Trophoblast cell (in vitro differentiated cells and primary cell): ENCODE measurements around the gene RNF125.
A peak's percentile ranks its signal among the peaks of the same experiment; 100 is the strongest.

ENCODE experiments used
- DNase-seq, 2 donors: peaks; one replicate each; pipeline ENCODE4 v3.0.0-alpha.2; 2016
- H2AFZ ChIP-seq: 2 replicates; pipeline ENCODE4 v1.6.1; 2013; ENCODE audit warnings: low read length, moderate library complexity, mild to moderate bottlenecking; ENCODE audit not compliant: insufficient read depth, poor library complexity
- H2AK5ac ChIP-seq: 2 replicates; pipeline ENCODE4 v1.6.1; 2013; ENCODE audit warnings: mild to moderate bottlenecking, low read length
- H2BK120ac ChIP-seq: 2 replicates; pipeline ENCODE4 v1.6.1; 2013; ENCODE audit warnings: low read length, mild to moderate bottlenecking, moderate library complexity; ENCODE audit not compliant: insufficient read depth, poor library complexity
- H2BK12ac ChIP-seq: 2 replicates; pipeline ENCODE4 v1.6.1; 2013; ENCODE audit warnings: mild to moderate bottlenecking, low read length, moderate library complexity
- H2BK5ac ChIP-seq: 2 replicates; pipeline ENCODE4 v1.6.1; 2013; ENCODE audit warnings: low read length, low read depth, moderate library complexity, mild to moderate bottlenecking; ENCODE audit not compliant: poor library complexity
- H3K14ac ChIP-seq: 2 replicates; pipeline ENCODE4 v1.6.1; 2013; ENCODE audit warnings: mild to moderate bottlenecking, low read length
- H3K18ac ChIP-seq: 2 replicates; pipeline ENCODE4 v1.6.1; 2013; ENCODE audit warnings: mild to moderate bottlenecking, low read length
- H3K23ac ChIP-seq: 2 replicates; pipeline ENCODE4 v1.6.1; 2013; ENCODE audit warnings: low read length
- H3K27ac ChIP-seq: 2 replicates; pipeline ENCODE4 v1.5.1; 2013; ENCODE audit warnings: low read depth, mild to moderate bottlenecking, inconsistent platforms, low read length, moderate library complexity
- H3K27me3 ChIP-seq: 2 replicates; pipeline ENCODE4 v1.6.1; 2013; ENCODE audit warnings: inconsistent platforms, mild to moderate bottlenecking, low read length, moderate library complexity; ENCODE audit not compliant: insufficient read depth
- H3K36me3 ChIP-seq, 2 experiments: 1 replicate in 1 of 2; 2 replicates in 1 of 2; pipeline ENCODE4 v1.6.1; 2013; ENCODE audit warnings: low read length in 2 of 2, mild to moderate bottlenecking in 2 of 2, moderate library complexity in 1 of 2; ENCODE audit not compliant: insufficient read depth in 2 of 2, control insufficient read depth in 1 of 2
- H3K4ac ChIP-seq: 2 replicates; pipeline ENCODE4 v1.6.1; 2013; ENCODE audit warnings: low read depth, mild to moderate bottlenecking, low read length, moderate library complexity
- H3K4me1 ChIP-seq, 2 experiments: 1 replicate in 1 of 2; 2 replicates in 1 of 2; pipeline ENCODE4 v1.6.1; 2013; ENCODE audit warnings: low read length in 2 of 2, mild to moderate bottlenecking in 2 of 2, moderate library complexity in 1 of 2; ENCODE audit not compliant: insufficient read depth in 2 of 2, control insufficient read depth in 1 of 2
- H3K4me2 ChIP-seq: 2 replicates; pipeline ENCODE4 v1.6.1; 2013; ENCODE audit warnings: inconsistent platforms, mild to moderate bottlenecking, low read length, moderate library complexity
- H3K4me3 ChIP-seq: 2 replicates; pipeline ENCODE4 v1.5.1; 2013; ENCODE audit warnings: mild to moderate bottlenecking, low read depth, low read length, inconsistent platforms
- H3K79me1 ChIP-seq: one replicate; pipeline ENCODE4 v1.6.1; 2013; ENCODE audit warnings: low read length
- H3K79me2 ChIP-seq: 2 replicates; pipeline ENCODE4 v1.6.1; 2013; ENCODE audit warnings: low read length, mild to moderate bottlenecking; ENCODE audit not compliant: control insufficient read depth, insufficient read depth, poor library complexity
- H3K9ac ChIP-seq: 2 replicates; pipeline ENCODE4 v1.6.1; 2013; ENCODE audit warnings: mild to moderate bottlenecking, low read length
- H3K9me3 ChIP-seq: 2 replicates; pipeline ENCODE4 v1.6.1; 2013; ENCODE audit warnings: low read depth, mild to moderate bottlenecking, control low read depth, inconsistent platforms, low read length; ENCODE audit not compliant: insufficient read depth
- H4K12ac ChIP-seq: 2 replicates; pipeline ENCODE4 v1.6.1; 2013; ENCODE audit warnings: low read depth, mild to moderate bottlenecking, low read length, moderate library complexity
- H4K8ac ChIP-seq: 2 replicates; pipeline ENCODE4 v1.6.1; 2013; ENCODE audit warnings: low read depth, mild to moderate bottlenecking, low read length, moderate library complexity
- H4K91ac ChIP-seq: one replicate; pipeline ENCODE4 v1.6.1; 2013; ENCODE audit warnings: low read depth, mild to moderate bottlenecking, low read length, moderate library complexity
- WGBS: extraction: QIAGEN DNeasy Blood & Tissue Kit; methylation state at CpG from one replicate; pipeline ENCODE4 v1.1.7; 2013; ENCODE audit warnings: missing lambda C conversion rate; ENCODE audit not compliant: insufficient read length, insufficient coverage; ENCODE audit errors: extremely low coverage; 5-methylcytosine and 5-hydroxymethylcytosine counted together

RNF125 gene

DNA sequence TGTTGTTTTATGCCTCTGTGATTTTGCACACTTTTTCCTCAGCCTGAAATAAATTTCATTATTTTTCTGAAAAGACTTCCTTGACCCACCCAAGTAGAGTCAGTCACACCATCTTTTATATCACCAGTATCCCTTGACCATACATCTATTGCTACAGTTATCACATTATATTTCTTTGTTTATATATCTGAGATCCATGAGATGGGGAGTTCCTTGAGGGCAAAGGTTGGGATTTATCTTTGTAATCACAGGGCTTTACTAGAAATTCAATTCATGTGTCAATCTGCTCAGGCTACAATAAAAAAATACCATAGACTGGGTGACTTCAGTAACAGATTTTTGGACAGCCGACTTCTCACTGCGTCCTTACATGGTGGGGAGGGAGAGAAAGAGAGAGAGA is 60.2 kb downstream of the RNF125 start:
- H3K79me2 ChIP-seq = no peaks in the 10 kb centered on the region
- no peak overlapping the region for H2AFZ ChIP-seq
- no peak overlapping the region for H2AK5ac ChIP-seq
- no peak overlapping the region for H2BK120ac ChIP-seq
- H3K14ac ChIP-seq = no peak overlapping the region
- no peak overlapping the region for H4K91ac ChIP-seq
- H2BK12ac ChIP-seq = no peak overlapping the region
- H3K9ac ChIP-seq = no peak overlapping the region
- H3K4me2 ChIP-seq = no peak overlapping the region
- no peak for DNase-seq
- no peak overlapping the region for H3K23ac ChIP-seq
- no peaks in the 10 kb centered on the region for H3K36me3 ChIP-seq
- H4K8ac ChIP-seq = no peak overlapping the region
- H3K4ac ChIP-seq = no peak overlapping the region
- no CpG with 5 or more reads among the region's 2 CpGs for WGBS
- no peaks in the 10 kb centered on the region for H3K4me1 ChIP-seq
- H2BK5ac ChIP-seq = no peak overlapping the region
- no peaks in the 10 kb centered on the region for H3K27me3 ChIP-seq
- no peaks in the 10 kb centered on the region for H3K79me1 ChIP-seq
- H3K27ac ChIP-seq = no peak overlapping the region
- H4K12ac ChIP-seq = no peak overlapping the region
- H3K9me3 ChIP-seq = no peaks in the 10 kb centered on the region
- no peak overlapping the region for H3K18ac ChIP-seq
- H3K4me3 ChIP-seq = no peak overlapping the region

DNA sequence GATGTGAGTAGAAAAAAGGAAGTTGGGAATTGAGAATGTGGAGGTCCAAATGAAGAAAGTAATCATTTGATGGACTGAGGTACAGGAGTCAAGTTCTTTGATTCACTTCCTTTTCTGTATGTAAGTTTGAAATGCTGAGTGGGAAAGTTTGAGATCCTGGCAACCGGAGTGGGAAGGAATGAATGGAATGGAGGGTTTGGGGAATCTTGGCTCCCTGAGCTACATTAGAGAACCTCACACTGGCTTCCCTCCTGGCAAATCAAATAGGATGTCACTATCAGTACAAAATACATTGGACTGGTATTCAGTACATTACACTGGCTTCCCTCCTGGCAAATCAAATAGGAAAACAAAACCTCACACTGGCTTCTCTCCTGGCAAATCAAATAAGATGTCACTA is 63.3 kb downstream of the RNF125 start:
- H3K9me3 ChIP-seq = no peaks in the 10 kb centered on the region
- H2BK5ac ChIP-seq = no peak overlapping the region
- no peaks in the 10 kb centered on the region for H3K27me3 ChIP-seq
- H3K27ac ChIP-seq = no peak overlapping the region
- no peak overlapping the region for H4K8ac ChIP-seq
- no peak overlapping the region for H3K14ac ChIP-seq
- no peak overlapping the region for H4K91ac ChIP-seq
- no peak overlapping the region for H3K9ac ChIP-seq
- H3K23ac ChIP-seq = no peak overlapping the region
- H3K79me2 ChIP-seq = no peaks in the 10 kb centered on the region
- H3K4me1 ChIP-seq = no peaks in the 10 kb centered on the region
- no peak overlapping the region for H3K18ac ChIP-seq
- no peak overlapping the region for H4K12ac ChIP-seq
- no peak overlapping the region for H2BK120ac ChIP-seq
- WGBS = no CpG with 5 or more reads among the region's 1 CpG
- no peak overlapping the region for H3K4me2 ChIP-seq
- no peak overlapping the region for H3K4ac ChIP-seq
- no peak overlapping the region for H3K4me3 ChIP-seq
- H2AK5ac ChIP-seq = no peak overlapping the region
- DNase-seq = no peak
- no peak overlapping the region for H2AFZ ChIP-seq
- no peaks in the 10 kb centered on the region for H3K79me1 ChIP-seq
- H3K36me3 ChIP-seq = no peaks in the 10 kb centered on the region
- H2BK12ac ChIP-seq = no peak overlapping the region

GRCh38 chr18:32083781-32084180 is 65.2 kb downstream of the RNF125 start:
- Histone ChIP-seq H3K9me3 (no peaks in the 10 kb centered on the region), H3K23ac (no peak overlapping the region), H3K4ac (no peak overlapping the region), H3K18ac (no peak overlapping the region), H3K4me3 (no peak overlapping the region), H2BK12ac (no peak overlapping the region), H3K4me2 (no peak overlapping the region), H3K4me1 (no peaks in the 10 kb centered on the region), H3K27me3 (no peaks in the 10 kb centered on the region), H3K9ac (no peak overlapping the region), H2AK5ac (no peak overlapping the region), H3K36me3 (no peaks in the 10 kb centered on the region), H3K79me2 (no peaks in the 10 kb centered on the region), H3K27ac (no peak overlapping the region), H4K91ac (no peak overlapping the region), H4K12ac (no peak overlapping the region), H3K79me1 (no peaks in the 10 kb centered on the region), H2AFZ (no peak overlapping the region), H3K14ac (no peak overlapping the region), H4K8ac (no peak overlapping the region), H2BK5ac (no peak overlapping the region), H2BK120ac (no peak overlapping the region)
- no peak for DNase-seq
- WGBS = 100% methylated on average over 1 of the region's 8 CpGs

GRCh38 chr18:32086881-32087280 is 68.3 kb downstream of the RNF125 start:
- Histone ChIP-seq H3K79me1 (peaks cover 2% of the 10 kb centered on the region), H2AK5ac (no peak overlapping the region), H3K9me3 (no peaks in the 10 kb centered on the region), H2BK120ac (no peak overlapping the region), H3K27me3 (no peaks in the 10 kb centered on the region), H4K12ac (no peak overlapping the region), H2BK5ac (no peak overlapping the region), H3K4me3 (no peak overlapping the region), H3K4me1 (no peaks in the 10 kb centered on the region), H3K79me2 (peaks cover 2% of the 10 kb centered on the region), H3K27ac (no peak overlapping the region), H3K18ac (no peak overlapping the region), H3K9ac (no peak overlapping the region), H2AFZ (no peak overlapping the region), H4K8ac (no peak overlapping the region), H3K23ac (no peak overlapping the region), H3K4ac (no peak overlapping the region), H3K4me2 (no peak overlapping the region), H3K36me3 (no peaks in the 10 kb centered on the region), H3K14ac (no peak overlapping the region), H2BK12ac (no peak overlapping the region), H4K91ac (no peak overlapping the region)
- DNase-seq = peak in 1 of 2 donors; percentile 14
- no CpG with 5 or more reads among the region's 6 CpGs for WGBS
